A673 (cell line): Measurements from ENCODE around the gene MACROH2A2.

Experiments used
- EZH2 ChIP-seq: fragments of 200-600 bp; sonication (generic); IDR thresholded peaks from 2 replicates; pipeline ENCODE4 v1.6.1; 2017; ENCODE audit warnings: borderline replicate concordance, low read depth, mild to moderate bottlenecking, mixed read lengths, antibody characterized with exemption, low read length; ENCODE audit not compliant: poor library complexity, severe bottlenecking
- TF ChIP-seq, protein P1 (sequence below): fragments of 300-800, 200-600 bp; sonication (generic); conservative IDR thresholded peaks from 2 replicates; pipeline ENCODE4 v1.5.1; 2017; ENCODE audit warnings: low read depth, mild to moderate bottlenecking, antibody characterized with exemption, low read length, moderate library complexity, mixed read lengths

DNA sequence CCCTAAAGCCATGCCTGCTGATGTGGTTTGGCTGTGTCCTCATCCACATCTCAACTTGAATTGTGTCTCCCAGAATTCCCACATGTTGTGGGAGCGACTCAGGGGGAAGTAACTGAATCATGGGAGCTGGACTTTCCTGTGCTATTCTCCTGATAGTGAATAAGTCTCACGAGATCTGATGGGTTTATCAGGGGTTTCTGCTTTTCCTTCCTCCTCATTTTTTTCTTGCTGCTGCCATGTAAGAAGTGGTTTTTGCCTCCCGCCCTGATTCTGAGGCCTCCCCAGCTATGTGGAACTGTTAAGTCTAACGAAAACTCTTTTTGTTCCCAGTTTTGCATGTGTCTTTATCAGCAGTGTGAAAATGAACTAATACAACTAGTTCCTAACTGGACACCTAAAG lies 11.8 kb downstream of the MACROH2A2 start:
- no peak for TF ChIP-seq EZH2
- TF ChIP-seq, protein P1, sequence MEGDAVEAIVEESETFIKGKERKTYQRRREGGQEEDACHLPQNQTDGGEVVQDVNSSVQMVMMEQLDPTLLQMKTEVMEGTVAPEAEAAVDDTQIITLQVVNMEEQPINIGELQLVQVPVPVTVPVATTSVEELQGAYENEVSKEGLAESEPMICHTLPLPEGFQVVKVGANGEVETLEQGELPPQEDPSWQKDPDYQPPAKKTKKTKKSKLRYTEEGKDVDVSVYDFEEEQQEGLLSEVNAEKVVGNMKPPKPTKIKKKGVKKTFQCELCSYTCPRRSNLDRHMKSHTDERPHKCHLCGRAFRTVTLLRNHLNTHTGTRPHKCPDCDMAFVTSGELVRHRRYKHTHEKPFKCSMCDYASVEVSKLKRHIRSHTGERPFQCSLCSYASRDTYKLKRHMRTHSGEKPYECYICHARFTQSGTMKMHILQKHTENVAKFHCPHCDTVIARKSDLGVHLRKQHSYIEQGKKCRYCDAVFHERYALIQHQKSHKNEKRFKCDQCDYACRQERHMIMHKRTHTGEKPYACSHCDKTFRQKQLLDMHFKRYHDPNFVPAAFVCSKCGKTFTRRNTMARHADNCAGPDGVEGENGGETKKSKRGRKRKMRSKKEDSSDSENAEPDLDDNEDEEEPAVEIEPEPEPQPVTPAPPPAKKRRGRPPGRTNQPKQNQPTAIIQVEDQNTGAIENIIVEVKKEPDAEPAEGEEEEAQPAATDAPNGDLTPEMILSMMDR = no peak
